HG02981 (cell line): Measurements from ENCODE around the gene STX1B.
"Not testable (repeated sequence)": the region's sequence is repeated elsewhere in the genome, so short reads cannot be mapped to it uniquely, and the experiment has no call there.

Source experiments
- ATAC-seq: cut with Tn5 transposase; IDR thresholded peaks from one replicate; pipeline ENCODE4 v1.9.1; 2021; ENCODE audit warnings: mild to moderate bottlenecking, moderate library complexity; ENCODE audit not compliant: unreplicated experiment

STX1B gene

DNA sequence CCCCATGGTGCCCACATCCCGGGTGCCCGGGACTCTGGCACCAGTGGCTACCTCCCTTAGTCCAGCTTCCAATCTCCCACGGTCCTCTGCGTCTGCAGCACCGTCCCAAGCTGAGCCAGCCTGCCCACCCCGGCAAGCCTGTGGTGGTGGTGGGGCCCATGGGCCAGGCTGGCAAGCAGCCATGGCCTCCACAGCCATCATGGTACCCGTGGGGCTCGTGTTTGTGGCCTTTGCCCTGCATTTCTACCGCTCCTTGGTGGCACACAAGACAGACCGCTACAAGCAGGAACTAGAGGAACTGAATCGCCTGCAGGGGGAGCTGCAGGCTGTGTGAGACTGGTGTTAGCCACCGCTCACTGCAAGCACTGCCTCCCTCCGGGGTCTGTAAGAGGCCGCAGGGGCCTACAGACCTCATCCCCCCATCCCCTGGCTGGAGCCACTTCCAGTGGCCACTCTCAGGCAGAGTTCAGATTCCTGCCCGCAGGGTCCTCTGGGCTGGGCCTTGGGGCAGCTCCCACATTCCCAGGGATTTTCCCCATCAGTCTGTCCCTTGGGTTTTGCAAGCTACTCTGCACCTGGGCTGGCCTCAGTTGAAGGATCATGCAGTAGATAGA, 56.8 kb downstream of the STX1B start:
- no peak for ATAC-seq

DNA sequence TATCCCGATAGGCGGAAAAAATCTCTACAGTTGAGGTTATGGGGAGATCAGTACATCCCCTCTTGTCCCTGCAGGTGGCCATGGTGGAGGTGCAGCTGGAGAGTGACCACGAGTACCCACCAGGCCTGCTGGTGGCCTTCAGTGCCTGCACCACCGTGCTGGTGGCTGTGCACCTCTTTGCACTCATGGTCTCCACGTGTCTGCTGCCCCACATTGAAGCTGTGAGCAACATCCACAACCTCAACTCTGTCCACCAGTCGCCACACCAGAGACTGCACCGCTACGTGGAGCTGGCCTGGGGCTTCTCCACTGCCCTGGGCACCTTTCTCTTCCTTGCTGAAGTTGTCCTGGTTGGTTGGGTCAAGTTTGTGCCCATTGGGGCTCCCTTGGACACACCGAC, 57.3 kb downstream of the STX1B start:
- ATAC-seq: no peak

- no peak for ATAC-seq
These were observed 58.7 kb downstream of the STX1B start for GRCh38 chr16:30951750-30952149.

- ATAC-seq: no peak
These were observed 59.2 kb downstream of the STX1B start for GRCh38 chr16:30951193-30951592.

GRCh38 chr16:30950516-30951065, 59.8 kb downstream of the STX1B start:
- no peak for ATAC-seq

DNA sequence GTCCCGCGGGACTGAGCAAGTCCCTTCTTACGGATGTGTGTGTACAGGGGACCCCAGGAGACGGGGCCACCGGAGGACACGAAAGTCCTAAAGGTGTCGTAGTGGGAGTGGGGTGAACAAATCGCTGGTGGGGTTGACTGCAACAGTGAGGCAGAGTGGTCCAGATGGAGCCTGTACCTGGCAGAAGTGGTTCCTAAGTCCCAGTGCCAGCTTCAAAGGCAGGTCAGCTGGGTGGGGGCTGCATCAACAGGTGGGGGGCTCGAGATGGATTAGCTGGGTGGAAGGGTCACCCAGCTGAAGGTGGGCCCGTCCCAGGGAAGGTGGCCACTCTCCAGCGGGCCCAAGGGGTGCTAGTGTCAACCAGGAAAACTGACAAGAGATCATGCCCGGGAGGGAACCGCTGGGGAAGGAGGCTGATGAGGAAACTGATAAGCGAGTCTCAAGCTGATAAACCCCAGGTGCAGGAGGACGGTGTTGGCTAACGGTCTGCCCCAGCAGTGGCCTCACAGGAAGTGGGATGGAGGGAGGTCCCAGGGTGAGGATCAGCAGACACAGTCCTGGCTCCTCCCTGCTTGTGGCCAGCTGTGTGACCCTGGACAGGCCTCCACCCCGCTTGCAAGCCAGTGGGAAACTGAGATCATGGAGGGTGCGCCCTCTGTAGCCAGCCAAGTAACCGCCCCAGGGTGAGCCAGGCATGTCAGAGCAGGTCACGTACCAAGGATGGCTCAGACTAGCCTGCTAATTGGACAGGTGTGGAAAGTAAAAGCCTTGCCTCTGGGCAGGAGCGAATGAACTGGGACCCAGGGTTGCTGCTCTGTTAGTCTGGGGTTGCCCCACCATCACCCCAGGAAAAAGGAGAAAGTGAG, 60.6 kb downstream of the STX1B start:
- peak; percentile 42 for ATAC-seq

DNA sequence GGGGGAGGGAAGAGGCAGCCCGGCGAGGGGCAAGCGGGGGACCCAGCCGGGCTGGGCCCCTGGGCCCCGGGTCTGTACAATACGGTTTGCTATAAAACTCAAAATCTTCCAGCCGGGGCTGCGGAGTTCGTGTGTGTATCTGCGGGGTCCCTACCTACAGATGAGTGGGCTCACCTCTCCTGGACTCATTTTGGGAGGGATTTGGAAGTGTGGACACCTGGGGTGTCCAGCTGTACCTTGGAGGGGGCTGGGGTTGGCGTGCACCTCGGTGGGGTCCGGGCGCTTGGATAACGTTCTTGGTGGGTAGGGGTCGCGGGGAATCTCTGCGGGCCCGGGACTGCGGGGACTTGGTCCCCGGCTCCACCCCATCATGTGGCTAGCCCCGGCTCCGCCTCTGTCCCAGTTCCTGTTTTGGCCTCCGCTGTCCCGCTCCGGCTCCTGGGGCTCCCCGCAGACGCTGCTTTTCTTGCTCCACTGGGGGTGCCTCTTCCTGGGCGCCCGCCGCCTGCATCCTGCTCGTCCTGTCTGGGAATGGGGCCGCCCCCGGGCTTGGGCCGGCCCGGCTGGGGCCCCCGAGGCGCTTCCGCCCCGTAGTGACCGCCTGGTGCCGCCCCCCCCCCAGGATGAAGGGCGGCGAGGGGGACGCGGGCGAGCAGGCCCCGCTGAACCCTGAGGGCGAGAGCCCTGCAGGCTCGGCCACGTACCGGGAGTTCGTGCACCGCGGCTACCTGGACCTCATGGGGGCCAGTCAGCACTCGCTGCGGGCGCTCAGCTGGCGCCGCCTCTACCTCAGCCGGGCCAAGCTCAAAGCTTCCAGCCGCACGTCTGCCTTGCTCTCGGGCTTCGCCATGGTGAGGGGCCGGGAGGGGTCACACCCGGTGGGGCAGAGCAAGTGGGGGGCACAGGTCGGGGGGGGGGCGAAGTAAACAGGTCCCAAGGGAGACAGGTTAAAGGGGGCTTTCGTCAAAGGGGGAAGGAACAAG, 61.5 kb downstream of the STX1B start, which contains the start of gene ORAI3:
TSS of gene ORAI3 (plus strand) at position 402 of the 983 bp plus-strand sequence. CDS start at position 624, 222 bp downstream.
- ATAC-seq: peak; percentile 59

GRCh38 chr16:30947859-30948666, 62.4 kb downstream of the STX1B start:
- ATAC-seq: no peak

DNA sequence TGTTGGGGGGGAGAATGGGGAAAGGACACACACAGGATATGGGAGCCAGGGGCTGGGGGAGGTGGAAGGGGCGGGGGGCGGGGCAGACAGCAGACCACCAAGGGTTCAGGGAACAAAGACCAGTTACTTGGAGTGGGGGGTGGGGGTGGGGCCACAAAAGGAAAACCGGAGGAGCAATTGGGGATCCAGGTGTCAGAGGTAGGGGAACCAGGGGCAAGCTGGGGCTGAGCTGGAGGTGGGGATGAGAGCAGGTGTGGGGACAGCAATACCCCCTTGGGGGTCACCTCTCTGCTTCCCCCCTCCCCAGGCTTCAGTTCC, 62.9 kb downstream of the STX1B start:
- no peak for ATAC-seq

- ATAC-seq: no peak
These were observed 63.5 kb downstream of the STX1B start for GRCh38 chr16:30946671-30947540.

DNA sequence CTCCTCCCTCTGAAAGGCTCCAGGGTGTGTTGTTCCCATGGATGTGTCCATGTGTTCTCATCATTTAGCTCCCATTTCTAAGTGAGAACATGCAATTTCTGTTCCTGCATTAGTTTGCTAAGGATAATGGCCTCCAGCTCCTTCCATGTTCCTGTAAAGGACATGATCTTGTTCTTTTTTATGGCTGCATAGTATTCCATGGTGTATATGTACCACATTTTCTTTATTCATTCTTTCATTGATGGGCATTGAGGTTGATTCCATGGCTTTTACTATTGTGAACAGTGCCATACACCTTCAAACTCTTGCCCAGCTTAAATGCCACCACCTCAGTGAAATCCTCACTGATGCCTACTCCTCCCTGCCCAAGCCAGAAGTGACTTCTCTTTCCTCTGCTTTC, 66.1 kb downstream of the STX1B start:
- no peak for ATAC-seq

DNA sequence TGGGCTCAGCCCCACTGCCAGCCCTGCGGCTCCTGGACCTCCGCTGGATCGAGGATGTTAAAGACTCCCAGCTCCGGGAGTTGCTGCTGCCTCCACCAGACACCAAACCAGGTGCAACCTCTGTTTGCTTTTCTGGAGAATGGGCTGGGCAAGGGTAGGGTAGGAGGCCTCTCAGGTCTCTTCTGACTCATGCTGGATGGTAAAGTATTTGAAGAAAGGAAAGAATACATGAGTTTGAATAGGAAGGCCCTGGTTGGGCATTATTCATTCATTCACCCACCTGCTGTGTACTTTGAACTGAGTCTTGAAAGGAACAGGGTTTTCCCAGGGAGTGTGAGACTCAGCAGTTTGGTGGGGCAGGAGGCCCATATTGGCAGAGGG, 68.0 kb downstream of the STX1B start:
- no peak for ATAC-seq

GRCh38 chr16:30941600-30942425, 68.6 kb downstream of the STX1B start:
- peak; percentile 80 for ATAC-seq

DNA sequence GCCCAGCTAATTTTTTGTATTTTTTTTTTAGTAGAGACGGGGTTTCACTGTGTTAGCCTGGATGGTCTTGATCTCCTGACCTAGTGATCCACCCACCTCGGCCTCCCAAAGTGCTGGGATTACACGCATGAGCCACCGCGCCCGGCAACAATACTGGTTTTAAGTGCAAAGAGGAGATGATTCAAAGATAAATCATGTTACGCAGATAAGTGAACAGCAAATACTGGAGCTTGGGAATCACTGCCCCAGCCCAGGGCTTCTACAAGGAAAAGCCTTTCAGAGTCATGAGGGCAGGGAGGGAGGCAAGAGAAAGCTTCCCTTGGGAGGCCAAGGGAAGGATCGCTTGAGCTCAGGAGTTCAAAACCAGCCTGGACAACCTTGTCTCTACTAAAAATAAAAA, 70.9 kb downstream of the STX1B start:
- not testable (repeated sequence) for ATAC-seq
